NCI-H1436 (cell line): ENCODE measurements around the gene FADS3.

Experiments
- DNase-seq: peaks from one replicate; lab custom pipeline; 2025; lab: John Stamatoyannopoulos, UW

Gene FADS3

DNA sequence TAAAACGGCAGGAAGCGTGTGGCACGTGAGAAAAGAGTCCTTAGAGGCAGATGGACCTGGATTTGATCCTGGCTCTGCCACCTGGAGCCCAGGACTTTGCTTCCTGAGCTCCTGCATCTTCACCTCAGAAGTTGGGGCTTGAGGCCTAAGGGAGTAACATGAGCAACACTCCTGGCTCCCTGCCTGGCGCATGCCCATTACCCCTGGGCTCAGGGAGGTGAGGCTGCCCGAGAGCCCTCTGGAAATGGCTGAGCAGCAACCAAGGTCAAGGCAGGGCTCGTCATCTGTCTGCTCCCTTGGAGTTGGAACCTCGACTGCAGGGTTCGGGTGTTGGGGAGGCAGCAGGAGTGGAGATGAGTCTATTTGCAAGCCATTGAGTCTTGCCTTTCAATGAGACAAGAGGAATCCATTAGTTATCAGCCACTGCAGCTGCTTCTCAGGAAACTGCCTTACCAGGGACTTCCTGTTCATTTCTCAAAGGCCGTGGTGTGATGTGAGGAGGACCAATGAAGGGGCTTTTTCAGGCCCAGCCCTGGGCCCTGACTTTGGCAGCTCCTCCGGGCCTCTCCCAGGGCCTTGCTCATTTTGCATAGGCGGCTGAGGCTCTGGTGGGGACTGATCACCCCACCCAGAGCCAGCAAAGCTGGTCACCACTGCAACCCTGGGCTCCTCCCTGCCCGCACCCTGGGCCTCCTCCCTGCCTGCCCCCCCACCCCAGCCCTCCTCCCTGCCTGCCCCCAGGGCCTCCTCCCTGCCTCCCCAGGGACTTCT, 56.9 kb downstream of the FADS3 start:
- peak; percentile 88 for DNase-seq

DNA sequence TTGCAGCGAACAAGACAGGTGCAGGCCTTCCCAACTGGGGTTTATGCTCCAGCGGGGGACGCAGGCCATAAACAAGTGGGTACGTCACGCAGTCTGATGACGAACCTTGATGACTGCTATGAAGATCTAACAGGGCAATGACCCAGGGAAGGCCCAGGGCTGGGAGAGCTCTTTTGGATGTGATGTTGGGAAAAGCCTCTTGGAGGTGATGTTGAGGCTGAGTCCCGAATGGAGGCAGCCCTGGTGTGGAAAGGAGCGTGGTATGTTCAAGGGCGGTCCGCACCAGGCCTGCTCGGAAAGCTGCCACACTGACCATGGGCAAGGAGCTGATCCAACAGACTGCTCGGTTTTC, 57.4 kb downstream of the FADS3 start:
- no peak for DNase-seq

DNA sequence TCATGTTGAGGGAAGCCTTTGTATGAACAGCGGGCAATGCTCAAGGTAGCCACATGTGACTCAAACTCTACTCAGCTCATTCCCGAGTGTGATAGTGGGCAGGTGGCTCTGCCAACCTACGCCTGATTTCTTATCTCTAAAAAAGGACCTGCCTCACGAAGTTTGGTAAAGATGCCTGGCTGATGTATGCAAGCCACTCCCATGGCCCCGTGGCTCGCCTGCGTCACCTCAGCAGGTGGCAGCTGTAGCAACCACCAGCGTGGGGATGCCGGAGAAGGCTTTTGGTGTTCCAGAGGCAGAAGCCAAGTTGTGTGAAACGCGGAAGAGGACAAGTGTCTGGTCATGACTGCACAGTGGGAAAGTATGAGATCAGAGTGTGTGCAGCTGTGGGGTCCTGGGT, 57.9 kb downstream of the FADS3 start:
- peak; percentile 66 for DNase-seq

DNA sequence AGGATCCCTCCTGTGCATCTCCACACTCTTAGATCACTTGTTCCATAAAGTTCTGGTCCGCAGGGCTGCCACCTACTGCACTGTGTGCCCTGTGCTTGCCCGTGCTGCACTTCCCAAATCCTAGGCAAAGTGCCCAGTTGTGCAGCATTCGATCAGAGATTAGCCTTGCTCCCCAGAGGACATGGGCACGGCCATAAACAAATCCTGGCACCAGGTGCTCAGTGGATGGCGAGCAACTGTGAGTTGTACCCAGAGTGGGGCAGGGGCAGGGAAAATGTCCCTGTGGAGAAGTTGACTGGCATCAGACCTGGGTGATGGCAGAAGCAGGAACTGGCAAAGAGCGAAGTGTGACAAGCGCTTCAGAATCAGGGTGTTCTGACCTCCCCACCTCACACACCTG, 58.6 kb downstream of the FADS3 start:
- DNase-seq, result peak; percentile 9

DNA sequence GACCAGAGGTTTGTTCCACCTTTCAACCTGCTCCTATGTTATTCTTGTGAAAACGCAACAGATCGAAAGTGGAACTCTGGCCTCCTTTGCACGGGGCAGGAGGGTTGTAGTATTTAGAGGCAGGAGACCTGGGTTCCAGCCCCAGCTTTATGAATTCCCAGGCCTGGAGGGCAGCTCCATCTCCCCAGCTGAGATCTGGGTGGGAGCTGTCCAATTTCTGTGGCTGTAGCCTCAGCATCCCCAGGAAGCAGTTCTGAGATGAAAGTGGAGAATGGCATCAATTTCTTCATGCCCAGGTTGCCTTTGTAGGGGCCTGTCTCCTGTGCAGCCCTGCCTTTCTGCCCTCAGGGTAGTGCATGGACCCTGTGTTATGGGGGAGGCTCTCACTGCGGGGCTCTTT, 59.1 kb downstream of the FADS3 start:
- no peak for DNase-seq

DNA sequence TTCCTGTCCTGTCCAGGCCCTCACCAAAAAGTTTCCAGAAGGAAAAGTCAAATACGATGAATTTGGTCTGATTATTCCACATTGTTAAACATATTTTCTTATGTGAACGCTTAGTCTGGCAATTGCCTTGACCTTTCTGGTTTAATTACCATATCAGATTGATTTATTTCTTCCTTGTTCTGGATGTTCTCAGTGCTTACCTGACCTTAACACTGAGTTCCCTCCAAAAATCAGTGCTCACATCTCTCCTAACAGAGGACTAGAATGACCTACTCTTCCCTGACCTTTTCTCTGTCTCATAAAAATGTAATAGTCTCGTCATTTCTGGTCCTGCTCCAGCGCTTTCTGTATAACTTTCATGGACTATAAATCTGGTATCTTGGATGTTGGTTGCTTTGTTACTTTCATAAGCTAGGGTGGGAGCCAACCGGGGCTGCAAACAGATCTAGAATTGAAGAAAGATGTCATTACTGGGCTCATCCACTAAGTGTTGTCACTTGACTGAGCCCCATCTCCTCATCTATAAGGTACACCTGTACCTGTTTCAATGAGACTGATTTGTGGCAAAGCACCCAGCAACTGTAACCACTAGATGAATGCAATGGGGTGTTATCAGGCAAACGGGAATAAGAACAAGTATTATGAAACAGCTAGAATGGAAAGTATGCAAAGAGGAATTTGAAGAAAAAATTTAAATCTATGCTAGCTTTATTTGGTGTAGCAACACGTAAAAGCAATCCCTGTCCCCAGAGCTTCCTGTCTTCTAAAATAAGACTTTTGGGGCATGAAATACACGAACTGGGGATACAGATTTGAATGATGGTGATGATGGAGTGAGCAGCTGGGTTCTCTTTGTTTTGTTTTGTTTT, 60.9 kb downstream of the FADS3 start:
- DNase-seq, result no peak

DNA sequence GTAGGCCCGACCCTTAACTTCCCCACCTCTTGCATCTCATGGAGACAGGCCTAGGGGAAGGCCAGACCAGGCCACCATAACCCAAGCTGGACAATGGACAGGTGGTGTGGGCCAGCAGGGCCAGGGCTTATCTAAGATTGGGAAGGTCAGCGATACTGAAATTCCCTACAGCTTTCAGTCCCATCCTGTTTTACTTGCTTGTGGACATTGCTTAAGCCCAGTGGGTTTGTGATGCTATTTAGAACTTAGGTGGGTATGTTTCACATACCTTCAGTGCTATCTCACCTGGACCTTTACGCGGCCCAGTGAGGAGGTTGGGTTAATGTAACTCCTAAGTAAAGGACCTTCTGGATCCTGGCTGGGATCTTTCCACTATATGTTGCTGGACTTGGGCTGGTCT, 61.5 kb downstream of the FADS3 start:
- no peak for DNase-seq

DNA sequence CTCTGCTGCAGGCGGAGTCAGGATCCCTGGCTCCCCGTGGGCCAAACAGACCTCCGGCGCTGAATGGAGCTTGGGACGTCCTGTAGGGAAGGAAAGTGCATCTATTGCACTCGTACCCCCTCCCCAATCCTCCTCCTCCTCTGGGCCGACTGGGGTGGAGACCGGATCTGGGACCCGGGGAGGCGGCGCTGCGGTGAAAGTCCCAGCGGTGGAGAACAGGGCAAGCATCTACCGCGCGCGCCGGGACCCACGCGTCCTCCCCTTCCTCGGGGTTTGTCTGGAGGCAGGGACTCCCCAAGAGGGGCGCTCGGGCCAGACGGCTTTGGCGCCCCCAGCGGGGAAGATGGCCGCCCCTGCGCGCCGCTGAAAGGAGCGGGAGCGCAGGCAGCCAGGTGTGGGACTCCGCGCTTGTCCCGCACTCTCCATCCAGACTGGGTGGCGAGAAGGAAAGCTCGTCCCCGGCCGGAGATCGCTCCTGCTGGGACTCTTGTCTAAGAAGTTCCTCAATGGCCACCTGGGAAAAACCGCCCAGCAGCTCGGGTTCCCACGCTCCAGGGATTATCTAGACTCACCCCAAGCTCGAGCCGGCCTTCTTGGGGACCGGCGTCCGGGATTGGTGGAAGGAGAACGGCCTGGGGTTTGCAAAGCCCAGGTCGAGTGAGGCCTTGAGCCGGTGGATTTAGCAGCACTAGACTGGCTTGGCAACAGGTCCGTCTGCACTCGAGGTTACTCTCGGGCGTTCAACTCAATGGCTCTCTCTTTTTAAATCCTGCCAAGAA, 62.5 kb downstream of the FADS3 start:
- peak; percentile 51 for DNase-seq

DNA sequence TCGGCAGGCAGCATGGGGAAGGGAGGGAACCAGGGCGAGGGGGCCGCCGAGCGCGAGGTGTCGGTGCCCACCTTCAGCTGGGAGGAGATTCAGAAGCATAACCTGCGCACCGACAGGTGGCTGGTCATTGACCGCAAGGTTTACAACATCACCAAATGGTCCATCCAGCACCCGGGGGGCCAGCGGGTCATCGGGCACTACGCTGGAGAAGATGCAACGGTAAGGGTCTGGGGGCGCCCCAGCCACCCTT, 63.0 kb downstream of the FADS3 start:
- DNase-seq, result no peak

DNA sequence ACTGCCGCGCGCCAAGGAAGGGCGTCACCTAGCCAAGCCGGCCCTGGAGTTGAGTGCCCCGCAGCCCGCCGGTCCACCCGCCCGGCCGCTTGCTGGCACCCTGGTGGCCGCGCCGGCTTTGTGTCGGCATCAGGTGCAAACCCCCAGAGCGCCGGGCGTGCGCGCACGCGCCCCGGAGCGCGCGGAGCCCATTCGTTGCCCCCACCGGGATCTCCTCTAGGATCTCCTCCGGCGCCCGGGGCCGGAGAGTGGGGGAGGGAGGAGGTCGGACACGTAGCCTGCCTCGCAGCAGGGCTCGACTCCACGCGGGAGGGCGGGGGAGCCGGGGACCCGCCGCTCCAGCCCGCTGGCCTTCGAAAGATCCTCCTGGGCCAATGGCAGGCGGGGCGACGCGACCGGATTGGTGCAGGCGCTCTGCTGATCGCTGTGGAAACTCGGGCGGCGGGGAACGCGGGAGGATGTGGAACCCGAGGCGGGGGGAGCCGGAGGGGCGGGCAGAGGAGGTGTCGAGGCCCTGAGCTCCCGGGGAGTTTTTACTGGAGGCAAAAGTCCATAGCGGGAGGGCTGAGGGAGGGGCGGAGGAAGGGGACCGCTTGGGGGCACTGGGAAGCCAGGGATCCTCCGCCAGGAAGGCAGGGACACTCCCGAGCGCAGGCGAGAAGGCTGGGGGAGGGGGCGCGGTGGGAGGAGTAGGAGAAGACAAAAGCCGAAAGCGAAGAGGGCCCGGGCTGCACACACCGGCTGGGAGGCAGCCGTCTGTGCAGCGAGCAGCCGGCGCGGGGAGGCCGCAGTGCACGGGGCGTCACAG, 63.6 kb downstream of the FADS3 start, which contains the start of gene FADS2:
Gene FADS2, plus strand, starts transcription at position 730 of the 808 bp plus-strand sequence. CDS start 91 bp downstream, outside the sequence.
- DNase-seq, result peak; percentile 95

DNA sequence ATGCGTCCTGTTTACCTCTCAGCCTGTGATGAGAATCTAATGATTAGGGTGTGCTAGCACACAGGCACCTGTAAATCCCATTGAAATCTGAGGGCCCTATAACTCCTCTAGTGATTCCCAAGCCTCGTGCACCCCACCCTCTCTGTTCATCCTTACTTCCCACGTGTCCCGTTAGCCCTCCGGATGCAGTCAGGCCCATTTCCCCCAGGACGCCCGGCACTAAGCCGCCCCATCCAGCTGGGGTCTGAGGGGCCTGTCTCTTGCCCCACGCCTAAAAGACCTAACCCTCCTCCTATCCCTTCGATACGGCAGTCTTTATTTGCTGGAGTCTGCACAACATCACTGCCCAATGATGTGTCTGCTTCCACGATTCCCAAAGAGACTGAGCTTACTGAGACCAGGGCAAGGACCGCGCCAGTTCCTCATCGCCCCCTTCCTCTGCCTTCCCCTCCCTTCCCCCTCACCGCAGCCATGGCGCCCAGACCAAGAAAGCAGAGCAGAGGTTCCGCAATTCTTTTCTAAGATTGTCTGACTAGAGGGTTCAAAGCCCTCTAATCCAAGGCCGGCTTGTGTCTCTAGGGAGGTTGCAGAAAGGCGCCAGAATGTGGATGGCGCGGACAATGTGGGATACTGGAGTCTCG, 64.3 kb downstream of the FADS3 start:
- DNase-seq, result no peak
